Measurements from ENCODE around the gene TENT5A.

The TENT5A gene

GRCh38 chr6:81713205-81713604 is 39.3 kb downstream of the TENT5A start:
- DNase-seq (ENCODE audit: low read depth, low spot score): no peak

- DNase-seq (ENCODE audit: low read depth, low spot score): no peak
These were observed 44.3 kb downstream of the TENT5A start for GRCh38 chr6:81708113-81708699.

DNA sequence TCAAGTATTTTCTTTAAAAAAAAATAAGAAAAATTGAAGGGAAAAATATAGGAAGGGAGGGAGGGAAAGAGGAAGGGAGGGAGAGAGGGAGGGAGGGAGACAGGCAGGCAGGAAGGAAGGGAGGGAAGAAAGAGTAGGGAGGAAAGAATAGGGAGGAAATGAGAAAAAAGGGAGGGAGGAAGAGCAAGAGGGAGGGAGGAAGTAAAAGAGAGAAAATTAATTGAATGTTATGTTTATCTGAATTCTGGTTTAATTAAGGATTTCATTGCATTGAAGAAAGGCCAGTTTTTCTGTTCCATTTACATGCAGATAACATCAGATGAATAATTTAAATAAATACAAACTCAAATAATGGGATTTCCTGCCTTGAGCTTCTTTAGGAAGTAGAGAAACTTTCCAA is 47.8 kb downstream of the TENT5A start:
- no peak for DNase-seq (ENCODE audit: low read depth, low spot score)

GRCh38 chr6:81700414-81700813 is 52.1 kb downstream of the TENT5A start:
- no peak for DNase-seq (ENCODE audit: low read depth, low spot score)

- DNase-seq (ENCODE audit: low read depth, low spot score): no peak
These were observed 54.9 kb downstream of the TENT5A start for GRCh38 chr6:81697559-81697958.

- DNase-seq (ENCODE audit: low read depth, low spot score): no peak
These were observed 56.0 kb downstream of the TENT5A start for GRCh38 chr6:81696524-81696923.

Data from activated CD4-positive, CD25-positive, alpha-beta regulatory T cell treated with anti-CD3 and anti-CD28 coated beads, Interleukin-2, amount 50 U/mL, for 16 hours (primary cell).